OCI-LY1 (cell line): ENCODE data around the gene IFI30.

Experiments used
- H2AFZ ChIP-seq: fragments of 200-600 bp; sonication (generic), shearing (Covaris generic); 2 replicates; pipeline ENCODE4 v1.6.0; 2014; ENCODE audit warnings: antibody characterized with exemption, mild to moderate bottlenecking, low read length
- H3F3A ChIP-seq: fragments of 200-600 bp; sonication (generic), shearing (Covaris generic); 2 replicates; pipeline ENCODE4 v1.6.0; 2014; ENCODE audit warnings: mild to moderate bottlenecking, antibody characterized with exemption, low read length, moderate library complexity; ENCODE audit not compliant: insufficient read depth
- H3K27ac ChIP-seq: fragments of 200-600 bp; sonication (generic); 2 replicates; pipeline ENCODE4 v1.5.1; 2014; ENCODE audit warnings: low read length, mixed run types, mild to moderate bottlenecking, low read depth; ENCODE audit not compliant: poor library complexity, severe bottlenecking
- H3K27me3 ChIP-seq: fragments of 200-600 bp; sonication (generic); 2 replicates; pipeline ENCODE4 v1.6.0; 2014; ENCODE audit warnings: antibody characterized with exemption, mild to moderate bottlenecking, low read length, moderate library complexity; ENCODE audit not compliant: insufficient read depth
- H3K36me3 ChIP-seq: fragments of 200-600 bp; sonication (generic); 2 replicates; pipeline ENCODE4 v1.6.1; 2014; ENCODE audit warnings: mild to moderate bottlenecking, antibody characterized with exemption, low read length, moderate library complexity, mixed read lengths; ENCODE audit not compliant: insufficient read depth
- H3K4me1 ChIP-seq: fragments of 200-600 bp; sonication (generic); 2 replicates; pipeline ENCODE4 v1.5.1; 2014; ENCODE audit warnings: mild to moderate bottlenecking, low read length, moderate library complexity; ENCODE audit not compliant: insufficient read depth, severe bottlenecking
- H3K4me2 ChIP-seq: fragments of 200-600 bp; sonication (generic), shearing (Covaris generic); 2 replicates; pipeline ENCODE4 v1.6.1; 2014; ENCODE audit warnings: low read length
- H3K4me3 ChIP-seq: fragments of 200-600 bp; sonication (generic); 2 replicates; pipeline ENCODE4 v1.5.1; 2014; ENCODE audit warnings: low read length, low read depth, mild to moderate bottlenecking, mixed read lengths; ENCODE audit not compliant: poor library complexity, severe bottlenecking
- H3K79me2 ChIP-seq: fragments of 200-600 bp; shearing (Covaris generic); 2 replicates; pipeline ENCODE4 v1.6.1; 2016; ENCODE audit warnings: mixed run types, low read length, mixed read lengths; ENCODE audit not compliant: insufficient read depth
- H3K9ac ChIP-seq: fragments of 200-600 bp; sonication (generic), shearing (Covaris generic); 2 replicates; pipeline ENCODE4 v1.6.1; 2014; ENCODE audit warnings: mild to moderate bottlenecking, low read length, mixed read lengths
- H3K9me2 ChIP-seq: fragments of 200-600 bp; sonication (generic), shearing (Covaris generic); 2 replicates; pipeline ENCODE4 v1.6.1; 2014; ENCODE audit warnings: low read depth, mild to moderate bottlenecking, low read length, mixed read lengths
- H3K9me3 ChIP-seq: fragments of 200-600 bp; shearing (Covaris generic); 2 replicates; pipeline ENCODE4 v1.6.1; 2014; ENCODE audit warnings: low read length, mixed read lengths
- H4K20me1 ChIP-seq: fragments of 200-600 bp; sonication (generic), shearing (Covaris generic); 2 replicates; pipeline ENCODE4 v1.6.0; 2016; ENCODE audit warnings: mild to moderate bottlenecking, low read length; ENCODE audit not compliant: insufficient read depth
- CTCF ChIP-seq: fragments of 200-600 bp; sonication (generic), shearing (Covaris generic); IDR thresholded peaks from 2 replicates; pipeline ENCODE4 v1.5.1; 2017; ENCODE audit warnings: mild to moderate bottlenecking, antibody characterized with exemption, low read length, moderate library complexity, mixed read lengths
- EZH2 ChIP-seq: fragments of 200-600 bp; sonication (generic), shearing (Covaris generic); IDR thresholded peaks from 2 replicates; pipeline ENCODE4 v1.8.0; 2017; ENCODE audit warnings: borderline replicate concordance, mixed run types, mild to moderate bottlenecking, antibody characterized with exemption, low read length, moderate library complexity, mixed read lengths

Gene IFI30

GRCh38 chr19:18226956-18227780 lies 53.6 kb downstream of the IFI30 start:
- H3K36me3 ChIP-seq = no peaks in the 10 kb centered on the region
- 0 out of 2 replicates have a peak, but pooled peaks cover 3% of the 10 kb centered on the region for H3K27me3 ChIP-seq
- no peak for TF ChIP-seq EZH2
- TF ChIP-seq CTCF = no peak
- no peak overlapping the region for H3K9ac ChIP-seq
- no peak overlapping the region for H3K27ac ChIP-seq
- H3K4me2 ChIP-seq = no peak overlapping the region
- no peaks in the 10 kb centered on the region for H3F3A ChIP-seq
- no peak overlapping the region for H2AFZ ChIP-seq
- no peaks in the 10 kb centered on the region for H3K9me3 ChIP-seq
- H4K20me1 ChIP-seq = no peaks in the 10 kb centered on the region
- no peaks in the 10 kb centered on the region for H3K79me2 ChIP-seq
- no peak overlapping the region for H3K4me3 ChIP-seq
- H3K9me2 ChIP-seq = no peaks in the 10 kb centered on the region
- H3K4me1 ChIP-seq = peaks cover 16% of the 10 kb centered on the region
